ENCODE data around the gene ADSL. TPM values are rescaled to one million over a fixed set of nuclear protein-coding genes. Genes with fewer than 3 reads are reported as not detected.

The ADSL gene
- total RNA-seq, 4 donors from 2014 or later, result 32.2 to 163 (median 37.4) TPM

GRCh38 chr22:40429481-40429880 is 83.2 kb downstream of the ADSL start:
- Histone ChIP-seq H3K27ac (no peak overlapping the region), H3K4me3 (no peak overlapping the region), H3K36me3 (peaks cover 0 to 44% (median 0%) of the 10 kb centered on the region in 3 donors), H3K9me3 (no peaks in the 10 kb centered on the region), H3K4me1 (no peaks in the 10 kb centered on the region), H3K27me3 (no peaks in the 10 kb centered on the region)
- DNase-seq, result no peak
- TF ChIP-seq POLR2A (IDR thresholded peaks at IDR 0.05), result no peak
- TF ChIP-seq, protein P1, sequence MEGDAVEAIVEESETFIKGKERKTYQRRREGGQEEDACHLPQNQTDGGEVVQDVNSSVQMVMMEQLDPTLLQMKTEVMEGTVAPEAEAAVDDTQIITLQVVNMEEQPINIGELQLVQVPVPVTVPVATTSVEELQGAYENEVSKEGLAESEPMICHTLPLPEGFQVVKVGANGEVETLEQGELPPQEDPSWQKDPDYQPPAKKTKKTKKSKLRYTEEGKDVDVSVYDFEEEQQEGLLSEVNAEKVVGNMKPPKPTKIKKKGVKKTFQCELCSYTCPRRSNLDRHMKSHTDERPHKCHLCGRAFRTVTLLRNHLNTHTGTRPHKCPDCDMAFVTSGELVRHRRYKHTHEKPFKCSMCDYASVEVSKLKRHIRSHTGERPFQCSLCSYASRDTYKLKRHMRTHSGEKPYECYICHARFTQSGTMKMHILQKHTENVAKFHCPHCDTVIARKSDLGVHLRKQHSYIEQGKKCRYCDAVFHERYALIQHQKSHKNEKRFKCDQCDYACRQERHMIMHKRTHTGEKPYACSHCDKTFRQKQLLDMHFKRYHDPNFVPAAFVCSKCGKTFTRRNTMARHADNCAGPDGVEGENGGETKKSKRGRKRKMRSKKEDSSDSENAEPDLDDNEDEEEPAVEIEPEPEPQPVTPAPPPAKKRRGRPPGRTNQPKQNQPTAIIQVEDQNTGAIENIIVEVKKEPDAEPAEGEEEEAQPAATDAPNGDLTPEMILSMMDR (IDR thresholded peaks at IDR 0.05), result no peak

DNA sequence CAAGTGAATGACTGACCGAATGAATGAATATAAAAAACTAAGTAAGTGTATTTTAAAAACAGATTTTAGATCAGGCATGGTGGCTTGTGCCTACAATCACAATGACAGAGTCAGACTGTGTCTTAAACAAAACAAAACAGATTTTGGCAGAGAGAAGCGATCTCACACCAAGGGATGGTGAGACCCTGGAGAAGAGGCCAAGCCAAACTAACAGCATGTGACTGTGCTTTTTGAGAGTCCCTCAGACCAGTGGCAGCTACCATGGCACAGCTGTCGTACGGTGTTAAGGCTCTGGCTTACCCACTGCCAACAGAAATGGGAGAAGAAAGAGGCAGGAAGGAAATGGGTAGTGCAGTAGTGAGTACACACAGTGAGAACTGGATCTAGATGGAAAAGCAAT is 84.7 kb downstream of the ADSL start:
- TF ChIP-seq, protein P1 (IDR thresholded peaks at IDR 0.05), result no peak
- TF ChIP-seq POLR2A (IDR thresholded peaks at IDR 0.05), result no peak
- no peaks in the 10 kb centered on the region for H3K27me3 ChIP-seq
- no peak overlapping the region for H3K4me3 ChIP-seq
- H3K36me3 ChIP-seq, result peaks cover 0 to 35% (median 0%) of the 10 kb centered on the region in 3 donors
- H3K9me3 ChIP-seq, result no peaks in the 10 kb centered on the region
- H3K4me1 ChIP-seq, result peaks cover 0 to 9% (median 3%) of the 10 kb centered on the region in 4 donors
- no peak overlapping the region for H3K27ac ChIP-seq
- DNase-seq, result no peak

DNA sequence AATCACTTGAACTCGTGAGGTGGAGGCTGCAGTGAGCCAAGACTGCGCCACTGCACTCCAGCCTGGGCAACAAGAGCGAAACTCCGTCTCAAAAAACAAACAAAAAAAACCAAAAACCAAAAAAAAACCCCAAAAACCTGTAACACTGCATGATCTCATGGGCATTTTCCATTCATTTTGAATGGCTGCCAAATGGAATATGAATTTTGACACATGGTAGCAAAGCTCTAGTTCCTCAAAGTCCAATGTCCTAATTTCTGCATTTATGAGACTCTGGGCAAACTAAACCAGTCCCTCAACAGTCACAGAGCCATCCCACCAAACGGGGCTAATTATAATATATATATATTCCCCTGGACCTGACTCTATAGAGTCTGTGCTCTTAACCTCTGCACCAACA is 85.9 kb downstream of the ADSL start:
- no peaks in the 10 kb centered on the region for H3K9me3 ChIP-seq
- H3K36me3 ChIP-seq, result peaks cover 0 to 30% (median 0%) of the 10 kb centered on the region in 3 donors
- no peak overlapping the region for H3K4me3 ChIP-seq
- H3K27ac ChIP-seq, result no peak overlapping the region
- TF ChIP-seq POLR2A (IDR thresholded peaks at IDR 0.05), result no peak
- TF ChIP-seq, protein P1 (IDR thresholded peaks at IDR 0.05), result no peak
- H3K4me1 ChIP-seq, result peaks cover 0 to 11% (median 8%) of the 10 kb centered on the region in 4 donors
- DNase-seq, result no peak
- H3K27me3 ChIP-seq, result no peaks in the 10 kb centered on the region

DNA sequence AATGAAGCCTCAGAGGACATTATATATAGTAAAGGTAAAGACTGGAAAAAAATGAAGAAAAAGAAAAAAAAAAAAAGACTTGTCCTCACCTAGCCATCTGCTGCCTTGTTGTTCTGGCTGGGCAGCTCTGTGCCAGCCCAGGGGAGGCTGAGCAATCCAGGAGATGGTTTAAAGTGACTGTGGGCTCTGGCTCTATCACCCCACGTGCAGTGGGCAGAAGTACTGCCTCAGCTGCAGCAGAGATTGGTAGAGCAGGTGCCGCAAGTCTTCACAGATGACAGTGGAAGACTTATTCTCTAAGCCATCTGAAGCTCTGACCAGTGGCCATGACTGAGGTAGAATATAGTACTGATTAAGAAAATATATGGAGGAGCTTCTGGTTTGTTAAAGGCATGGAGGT is 86.3 kb downstream of the ADSL start:
- no peak for DNase-seq
- TF ChIP-seq, protein P1 (IDR thresholded peaks at IDR 0.05), result no peak
- no peak for TF ChIP-seq POLR2A (IDR thresholded peaks at IDR 0.05)
- peaks cover 0 to 15% (median 9%) of the 10 kb centered on the region in 4 donors for H3K4me1 ChIP-seq
- no peaks in the 10 kb centered on the region for H3K27me3 ChIP-seq
- H3K36me3 ChIP-seq, result peaks cover 0 to 30% (median 0%) of the 10 kb centered on the region in 3 donors
- H3K27ac ChIP-seq, result no peak overlapping the region
- no peaks in the 10 kb centered on the region for H3K9me3 ChIP-seq
- H3K4me3 ChIP-seq, result no peak overlapping the region

DNA sequence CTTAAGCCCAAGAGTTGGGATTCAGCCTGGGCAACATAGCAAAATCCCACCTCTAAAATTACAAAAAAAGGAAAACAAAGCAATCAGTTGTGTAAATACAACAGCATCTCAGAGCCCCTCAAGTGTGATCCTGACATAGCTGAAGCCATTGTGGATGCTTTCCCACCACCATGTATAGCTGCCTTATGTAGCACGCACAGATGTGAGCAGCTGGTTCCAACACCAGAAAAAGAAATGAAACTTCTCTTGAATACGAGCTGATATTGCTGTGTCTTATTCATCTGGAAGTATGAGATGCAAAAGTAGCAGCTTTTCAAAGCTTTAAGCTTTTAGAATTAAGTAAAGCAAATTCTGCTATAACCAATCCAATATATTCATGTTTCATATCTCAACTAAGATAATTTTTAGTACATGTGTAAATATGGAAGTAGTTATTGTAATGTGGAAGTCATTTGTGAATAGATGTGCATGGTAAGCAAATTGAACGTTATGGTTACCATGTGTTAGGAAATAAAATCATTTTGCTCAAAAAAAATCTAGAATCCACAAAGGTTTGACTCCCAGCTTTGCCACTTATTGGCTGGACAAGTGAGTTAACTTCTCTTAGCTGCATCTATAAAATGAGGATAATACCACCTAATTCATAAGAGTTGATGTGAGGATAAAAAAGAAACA is 87.3 kb downstream of the ADSL start:
- Histone ChIP-seq H3K36me3 (peaks cover 0 to 25% (median 0%) of the 10 kb centered on the region in 3 donors), H3K4me1 (peaks cover 0 to 21% (median 9%) of the 10 kb centered on the region in 4 donors), H3K4me3 (no peak overlapping the region), H3K9me3 (no peaks in the 10 kb centered on the region), H3K27me3 (no peaks in the 10 kb centered on the region), H3K27ac (no peak overlapping the region)
- TF ChIP-seq POLR2A (IDR thresholded peaks at IDR 0.05), result no peak
- TF ChIP-seq, protein P1 (IDR thresholded peaks at IDR 0.05), result no peak
- DNase-seq, result no peak
